Activated naive CD8-positive, alpha-beta T cell (primary cell): ENCODE measurements around the gene CNDP1.

Source experiments
- H3K27ac Mint-ChIP-seq: one replicate; pipeline ENCODE4 v1.8.0; 2021; ENCODE audit warnings: mixed read lengths
- H3K27me3 Mint-ChIP-seq: one replicate; pipeline ENCODE4 v1.8.0; 2021; ENCODE audit warnings: mixed read lengths
- H3K36me3 Mint-ChIP-seq: one replicate; pipeline ENCODE4 v1.8.0; 2021; ENCODE audit warnings: mixed read lengths
- H3K4me1 Mint-ChIP-seq: one replicate; pipeline ENCODE4 v1.8.0; 2021; ENCODE audit warnings: low read depth, mixed read lengths
- H3K4me3 Mint-ChIP-seq: one replicate; pipeline ENCODE4 v1.8.0; 2021; ENCODE audit warnings: mild to moderate bottlenecking, mixed read lengths
- H3K9me3 Mint-ChIP-seq: one replicate; pipeline ENCODE4 v1.8.0; 2021; ENCODE audit warnings: low read depth, mixed read lengths

Gene CNDP1

GRCh38 chr18:74595431-74595830, 61.1 kb downstream of the CNDP1 start:
- H3K4me3 Mint-ChIP-seq, result peak overlapping the region; percentile 95
- H3K9me3 Mint-ChIP-seq, result peaks cover 3% of the 10 kb centered on the region
- peaks cover 25% of the 10 kb centered on the region for H3K36me3 Mint-ChIP-seq
- peak overlapping the region; percentile 80 for H3K27ac Mint-ChIP-seq
- no peaks in the 10 kb centered on the region for H3K27me3 Mint-ChIP-seq
- peaks cover 52% of the 10 kb centered on the region for H3K4me1 Mint-ChIP-seq

GRCh38 chr18:74597034-74597661, 62.8 kb downstream of the CNDP1 start:
- Mint-ChIP-seq H3K27me3 (no peaks in the 10 kb centered on the region), H3K36me3 (peaks cover 27% of the 10 kb centered on the region), H3K4me1 (peaks cover 57% of the 10 kb centered on the region), H3K27ac (peak overlapping the region; percentile 98), H3K4me3 (peak overlapping the region; percentile 95), H3K9me3 (peaks cover 3% of the 10 kb centered on the region)

- Mint-ChIP-seq H3K27ac (peak within 1 kb of the TSS; percentile 98), H3K27me3 (no peaks in the 10 kb centered on the region), H3K9me3 (peaks cover 3% of the 10 kb centered on the region), H3K36me3 (peaks cover 25% of the 10 kb centered on the region), H3K4me1 (peaks cover 60% of the 10 kb centered on the region), H3K4me3 (peak within 1 kb of the TSS; percentile 95)
Observed at GRCh38 chr18:74597662-74598349, 63.5 kb downstream of the CNDP1 start, which contains the start of gene ZNF407. Gene ZNF407, plus strand, starts transcription at chr18:74597870. Its CDS starts 33,150 bp downstream, at chr18:74631020.

- Mint-ChIP-seq H3K27ac (peak overlapping the region; percentile 92), H3K4me1 (peaks cover 61% of the 10 kb centered on the region), H3K36me3 (peaks cover 21% of the 10 kb centered on the region), H3K27me3 (no peaks in the 10 kb centered on the region), H3K4me3 (peak overlapping the region; percentile 95), H3K9me3 (peaks cover 3% of the 10 kb centered on the region)
Observed at GRCh38 chr18:74598350-74599001, 64.2 kb downstream of the CNDP1 start.

GRCh38 chr18:74604361-74604760, 70.1 kb downstream of the CNDP1 start:
- Mint-ChIP-seq H3K27me3 (no peaks in the 10 kb centered on the region), H3K36me3 (peaks cover 8% of the 10 kb centered on the region), H3K9me3 (no peaks in the 10 kb centered on the region), H3K4me1 (peaks cover 43% of the 10 kb centered on the region), H3K27ac (no peak overlapping the region), H3K4me3 (no peak overlapping the region)

- H3K9me3 Mint-ChIP-seq, result no peaks in the 10 kb centered on the region
- H3K4me3 Mint-ChIP-seq, result no peak overlapping the region
- peaks cover 8% of the 10 kb centered on the region for H3K36me3 Mint-ChIP-seq
- H3K4me1 Mint-ChIP-seq, result peaks cover 43% of the 10 kb centered on the region
- no peaks in the 10 kb centered on the region for H3K27me3 Mint-ChIP-seq
- no peak overlapping the region for H3K27ac Mint-ChIP-seq
Observed at GRCh38 chr18:74604774-74605173, 70.5 kb downstream of the CNDP1 start.

- Mint-ChIP-seq H3K27ac (no peak overlapping the region), H3K27me3 (no peaks in the 10 kb centered on the region), H3K4me1 (peaks cover 45% of the 10 kb centered on the region), H3K9me3 (no peaks in the 10 kb centered on the region), H3K4me3 (no peak overlapping the region), H3K36me3 (peaks cover 4% of the 10 kb centered on the region)
Observed at GRCh38 chr18:74608681-74609080, 74.4 kb downstream of the CNDP1 start.

GRCh38 chr18:74609535-74609934, 75.2 kb downstream of the CNDP1 start:
- Mint-ChIP-seq H3K4me3 (no peak overlapping the region), H3K9me3 (no peaks in the 10 kb centered on the region), H3K4me1 (peaks cover 44% of the 10 kb centered on the region), H3K27me3 (no peaks in the 10 kb centered on the region), H3K36me3 (peaks cover 6% of the 10 kb centered on the region), H3K27ac (no peak overlapping the region)

- peaks cover 44% of the 10 kb centered on the region for H3K4me1 Mint-ChIP-seq
Observed at GRCh38 chr18:74610051-74610615, 75.8 kb downstream of the CNDP1 start.

GRCh38 chr18:74610860-74611259, 76.6 kb downstream of the CNDP1 start:
- H3K36me3 Mint-ChIP-seq, result peaks cover 9% of the 10 kb centered on the region
- peaks cover 44% of the 10 kb centered on the region for H3K4me1 Mint-ChIP-seq
- H3K9me3 Mint-ChIP-seq, result no peaks in the 10 kb centered on the region
- no peak overlapping the region for H3K4me3 Mint-ChIP-seq
- H3K27ac Mint-ChIP-seq, result no peak overlapping the region
- H3K27me3 Mint-ChIP-seq, result no peaks in the 10 kb centered on the region

More at GRCh38 chr18:74610051-74610615, 75.8 kb downstream of the CNDP1 start:
- H3K27me3 Mint-ChIP-seq, result no peaks in the 10 kb centered on the region
- H3K9me3 Mint-ChIP-seq, result no peaks in the 10 kb centered on the region
- H3K27ac Mint-ChIP-seq, result no peak overlapping the region
- no peak overlapping the region for H3K4me3 Mint-ChIP-seq
- peaks cover 9% of the 10 kb centered on the region for H3K36me3 Mint-ChIP-seq

GRCh38 chr18:74611765-74612164, 77.5 kb downstream of the CNDP1 start:
- H3K27ac Mint-ChIP-seq, result no peak overlapping the region
- no peaks in the 10 kb centered on the region for H3K9me3 Mint-ChIP-seq
- no peak overlapping the region for H3K4me3 Mint-ChIP-seq
- H3K4me1 Mint-ChIP-seq, result peaks cover 44% of the 10 kb centered on the region
- H3K36me3 Mint-ChIP-seq, result peaks cover 9% of the 10 kb centered on the region
- H3K27me3 Mint-ChIP-seq, result no peaks in the 10 kb centered on the region

- no peak overlapping the region for H3K27ac Mint-ChIP-seq
- H3K36me3 Mint-ChIP-seq, result peaks cover 9% of the 10 kb centered on the region
- H3K9me3 Mint-ChIP-seq, result no peaks in the 10 kb centered on the region
- no peak overlapping the region for H3K4me3 Mint-ChIP-seq
- H3K27me3 Mint-ChIP-seq, result no peaks in the 10 kb centered on the region
- peaks cover 40% of the 10 kb centered on the region for H3K4me1 Mint-ChIP-seq
Observed at GRCh38 chr18:74613381-74613780, 79.1 kb downstream of the CNDP1 start.

- peaks cover 15% of the 10 kb centered on the region for H3K4me1 Mint-ChIP-seq
- peaks cover 5% of the 10 kb centered on the region for H3K36me3 Mint-ChIP-seq
- no peaks in the 10 kb centered on the region for H3K27me3 Mint-ChIP-seq
- H3K27ac Mint-ChIP-seq, result no peak overlapping the region
- H3K4me3 Mint-ChIP-seq, result no peak overlapping the region
- H3K9me3 Mint-ChIP-seq, result no peaks in the 10 kb centered on the region
Observed at GRCh38 chr18:74616494-74616893, 82.2 kb downstream of the CNDP1 start.

- Mint-ChIP-seq H3K4me1 (peaks cover 11% of the 10 kb centered on the region), H3K4me3 (no peak overlapping the region), H3K9me3 (no peaks in the 10 kb centered on the region), H3K27ac (no peak overlapping the region), H3K36me3 (peaks cover 5% of the 10 kb centered on the region), H3K27me3 (no peaks in the 10 kb centered on the region)
Observed at GRCh38 chr18:74617486-74617885, 83.2 kb downstream of the CNDP1 start.

- Mint-ChIP-seq H3K27ac (no peak overlapping the region), H3K4me3 (no peak overlapping the region)
Observed at GRCh38 chr18:74622072-74622471, 87.8 kb downstream of the CNDP1 start.

More at GRCh38 chr18:74622072-74622471, 87.8 kb downstream of the CNDP1 start:
- Mint-ChIP-seq H3K27me3 (no peaks in the 10 kb centered on the region), H3K4me1 (peaks cover 5% of the 10 kb centered on the region), H3K9me3 (no peaks in the 10 kb centered on the region), H3K36me3 (no peaks in the 10 kb centered on the region)
